Fibroblast of skin of back (primary cell): Measurements from ENCODE around the gene PDGFC.
"Not testable (repeated sequence)": the region's sequence is repeated elsewhere in the genome, so short reads cannot be mapped to it uniquely, and the experiment has no call there.

Source experiments
- DNase-seq: peaks from one replicate; pipeline ENCODE4 v3.0.0-alpha.2; 2013

The PDGFC gene

GRCh38 chr4:156950090-156950489 is 21.5 kb downstream of the PDGFC start:
- no peak for DNase-seq

- peak; percentile 69 for DNase-seq
These were observed 22.2 kb downstream of the PDGFC start for GRCh38 chr4:156949373-156949814.

- no peak for DNase-seq
These were observed 22.9 kb downstream of the PDGFC start for GRCh38 chr4:156948738-156949137.

GRCh38 chr4:156948133-156948532 is 23.5 kb downstream of the PDGFC start:
- DNase-seq: no peak

GRCh38 chr4:156946516-156947424 is 24.8 kb downstream of the PDGFC start:
- peak; percentile 98 for DNase-seq

GRCh38 chr4:156945532-156945931 is 26.1 kb downstream of the PDGFC start:
- DNase-seq: peak; percentile 47

- DNase-seq: no peak
These were observed 28.6 kb downstream of the PDGFC start for GRCh38 chr4:156942991-156943390.

- peak; percentile 98 for DNase-seq
These were observed 29.6 kb downstream of the PDGFC start for GRCh38 chr4:156941940-156942548.

GRCh38 chr4:156939801-156940200 is 31.8 kb downstream of the PDGFC start:
- DNase-seq: no peak

GRCh38 chr4:156939139-156939538 is 32.5 kb downstream of the PDGFC start:
- DNase-seq: peak; percentile 42

- no peak for DNase-seq
These were observed 37.4 kb downstream of the PDGFC start for GRCh38 chr4:156934259-156934635.

GRCh38 chr4:156933633-156934258 is 37.9 kb downstream of the PDGFC start:
- peak; percentile 92 for DNase-seq

GRCh38 chr4:156932360-156932759 is 39.2 kb downstream of the PDGFC start:
- DNase-seq: not testable (repeated sequence)

- DNase-seq: peak; percentile 59
These were observed 40.3 kb downstream of the PDGFC start for GRCh38 chr4:156931267-156931666.

GRCh38 chr4:156929386-156930105 is 42.1 kb downstream of the PDGFC start:
- no peak for DNase-seq

- DNase-seq: no peak
These were observed 46.8 kb downstream of the PDGFC start for GRCh38 chr4:156924774-156925315.

- no peak for DNase-seq
These were observed 48.1 kb downstream of the PDGFC start for GRCh38 chr4:156923525-156923924.

GRCh38 chr4:156915221-156915620 is 56.4 kb downstream of the PDGFC start:
- DNase-seq: no peak

- no peak for DNase-seq
These were observed 58.4 kb downstream of the PDGFC start for GRCh38 chr4:156913234-156913633.

GRCh38 chr4:156909010-156909409 is 62.6 kb downstream of the PDGFC start:
- DNase-seq: no peak

GRCh38 chr4:156906325-156906724 is 65.3 kb downstream of the PDGFC start:
- DNase-seq: no peak

GRCh38 chr4:156901871-156902270 is 69.7 kb downstream of the PDGFC start:
- DNase-seq: peak; percentile 43
